GM10248 (cell line): ENCODE measurements around the gene BEX5.
"Not testable (repeated sequence)": the region's sequence is repeated elsewhere in the genome, so short reads cannot be mapped to it uniquely, and the experiment has no call there.

Experiments
- CTCF ChIA-PET: fragments of 300-600 bp; sonication (Branson Sonifier 250); formaldehyde crosslinking; extraction: SDS; loops from one replicate; lab custom pipeline; 2021; ENCODE audit warnings: antibody characterized with exemption; lab: Yijun Ruan, JAX
- POLR2A ChIA-PET: fragments of 350-650 bp; sonication (Branson Sonifier 250); formaldehyde crosslinking; extraction: SDS; loops from one replicate; lab custom pipeline; 2020; ENCODE audit warnings: antibody characterized with exemption; lab: Yijun Ruan, JAX
- DNase-seq: peaks from one replicate; pipeline ENCODE4 v3.0.0; 2012; ENCODE audit errors: extremely low spot score
- CTCF ChIP-seq: IDR thresholded peaks from 2 replicates; pipeline ENCODE4 v1.5.1; 2012; ENCODE audit warnings: mild to moderate bottlenecking, low read depth; ENCODE audit errors: extremely low read depth, missing control alignments, control extremely low read depth

Gene BEX5

DNA sequence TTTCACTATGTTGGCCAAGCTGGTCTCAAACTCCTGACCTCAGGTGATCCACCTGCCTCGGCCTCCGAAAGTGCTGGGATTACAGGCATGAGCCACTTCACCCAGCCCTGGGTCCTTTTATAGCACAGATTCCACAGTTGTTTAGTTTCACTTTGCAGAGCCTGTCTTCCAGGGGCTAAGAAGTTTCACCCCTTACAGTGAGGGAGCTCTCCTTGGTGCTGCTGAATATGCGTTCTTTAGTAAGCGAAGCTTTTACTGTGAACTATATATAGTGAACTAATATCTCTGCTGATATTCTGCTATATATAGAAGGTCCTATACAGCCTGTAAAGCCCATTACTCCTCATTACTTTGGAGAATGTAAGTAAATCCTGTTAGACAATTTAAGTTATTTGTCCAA lies 17.7 kb downstream of the BEX5 start:
- DNase-seq, result no peak
- TF ChIP-seq CTCF, result no peak
- ChIA-PET POLR2A (no interaction called here), CTCF (interaction anchor here (1.0 kb wide), 1 partner anchor 8 kb away, joined by 3 read pairs; no protein-coding TSS in a partner anchor)

DNA sequence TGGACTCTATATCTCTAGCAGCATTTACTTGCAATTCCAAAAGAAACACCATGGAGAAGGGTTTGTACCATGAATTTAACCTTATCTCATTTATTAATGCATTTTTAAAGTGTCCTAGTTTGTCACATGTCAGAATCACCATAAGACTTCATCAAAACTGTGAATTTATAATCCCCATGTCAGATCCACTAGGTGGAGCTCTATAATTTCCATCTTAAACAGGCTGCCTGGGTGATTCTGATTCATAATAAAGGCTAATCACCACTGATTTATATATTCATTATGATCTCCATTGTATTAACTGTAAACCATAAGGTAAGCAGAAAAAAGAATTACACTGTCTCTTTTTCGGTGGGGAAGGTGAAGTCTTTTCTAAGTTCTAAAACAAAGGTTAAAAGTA lies 26.3 kb downstream of the BEX5 start:
- TF ChIP-seq CTCF, result peak; percentile 17
- POLR2A ChIA-PET, result no interaction called here
- DNase-seq, result no peak
- CTCF ChIA-PET, result interaction anchor here (1.1 to 1.4 kb wide), 2 partner anchors 9 to 24 kb away, joined by 3 read pairs; no protein-coding TSS in a partner anchor

- CTCF ChIA-PET, result no interaction called here
- POLR2A ChIA-PET, result no interaction called here
- no peak for DNase-seq
- no peak for TF ChIP-seq CTCF
These were observed 28.9 kb downstream of the BEX5 start for GRCh38 chrX:102126863-102127262.

GRCh38 chrX:102126080-102126818 lies 29.5 kb downstream of the BEX5 start:
- DNase-seq, CTCF ChIA-PET, POLR2A ChIA-PET: not testable (repeated sequence)

DNA sequence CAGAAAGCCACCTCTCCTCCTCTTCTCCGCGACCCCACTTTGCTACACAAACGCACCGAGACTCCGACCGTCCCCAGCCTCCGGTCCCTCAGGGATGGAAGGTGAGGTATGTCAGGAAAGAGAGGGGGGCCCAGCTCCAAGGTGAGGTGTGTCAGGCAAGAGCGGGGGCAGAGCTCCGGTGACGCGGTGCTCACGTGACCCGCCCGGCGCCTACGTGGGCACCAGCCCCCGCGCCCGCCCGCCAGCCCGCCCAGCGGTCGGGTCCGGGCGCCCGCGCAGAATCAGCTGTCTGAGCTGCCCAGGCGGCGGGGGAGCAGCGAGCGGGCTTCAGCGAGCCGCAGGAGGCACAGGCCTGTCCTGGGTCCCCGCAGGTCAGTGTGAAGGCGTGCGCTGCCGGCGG lies 30.3 kb downstream of the BEX5 start, which contains the start of gene TCEAL2:
TCEAL2 (plus strand) TSS at position 244 of the 400 bp plus-strand sequence. CDS start 1,152 bp downstream, outside the sequence.
- POLR2A ChIA-PET, DNase-seq, CTCF ChIA-PET: not testable (repeated sequence)

GRCh38 chrX:102125014-102125413 lies 30.8 kb downstream of the BEX5 start:
- DNase-seq, POLR2A ChIA-PET, CTCF ChIA-PET: not testable (repeated sequence)

GRCh38 chrX:102115748-102116147 lies 40.0 kb downstream of the BEX5 start:
- no peak for TF ChIP-seq CTCF
- DNase-seq, result no peak
- CTCF ChIA-PET, result no interaction called here
- POLR2A ChIA-PET, result no interaction called here

DNA sequence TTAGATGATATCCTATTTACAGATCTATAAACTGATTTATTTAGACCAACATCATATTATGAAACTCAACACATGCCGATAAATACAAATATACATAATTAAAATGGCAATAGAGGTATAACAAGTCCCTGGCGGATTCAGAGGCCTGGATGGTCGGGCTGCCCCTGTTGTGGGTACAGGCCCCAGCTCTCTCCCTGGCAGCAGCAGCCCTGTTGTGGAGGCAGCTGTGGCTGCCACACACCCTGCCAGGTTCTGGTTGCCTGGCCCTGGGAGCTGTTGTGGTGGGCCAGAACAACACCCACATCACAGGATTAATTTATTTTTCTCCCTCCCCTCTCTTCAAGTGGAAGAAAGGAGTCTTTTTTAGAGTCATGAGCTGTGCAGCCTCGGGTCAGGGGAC lies 42.4 kb downstream of the BEX5 start:
- POLR2A ChIA-PET, result no interaction called here
- no peak for DNase-seq
- no peak for TF ChIP-seq CTCF
- CTCF ChIA-PET, result no interaction called here
